A549 (cell line): ENCODE data around the gene MLPH. TPM values are rescaled to one million over a fixed set of nuclear protein-coding genes. Genes with fewer than 3 reads are reported as not detected.

ENCODE experiments used
- ATOH8 ChIP-seq: fragments of 250-450 bp; sonication (Bioruptor Pico); IDR thresholded peaks from 2 replicates; pipeline ENCODE4 v1.5.0; 2020; ENCODE audit warnings: low read depth, mild to moderate bottlenecking, moderate library complexity
- BCL3 ChIP-seq: fragments of >200 bp; sonication (Bioruptor Twin); formaldehyde crosslinking; IDR thresholded peaks from 3 replicates; pipeline ENCODE4 v1.6.1; 2016
- BHLHE40 ChIP-seq: IDR thresholded peaks from 2 replicates; pipeline ENCODE4 v1.6.1; 2012; ENCODE audit warnings: low read depth, low read length, inconsistent platforms
- CTCF ChIP-seq: fragments of >200 bp; sonication (Bioruptor Twin); formaldehyde crosslinking; IDR thresholded peaks from 3 replicates; pipeline ENCODE4 v1.5.1; 2016
- EHF ChIP-seq: fragments of 250-450 bp; sonication (Bioruptor Pico); IDR thresholded peaks from 2 replicates; pipeline ENCODE4 v1.5.0; 2020; ENCODE audit warnings: mild to moderate bottlenecking
- ESRRA ChIP-seq: fragments of 150-350 bp; IDR thresholded peaks from 2 replicates; pipeline ENCODE4 v1.6.1; 2014; ENCODE audit warnings: mild to moderate bottlenecking, low read length, borderline replicate concordance
- FOXS1 ChIP-seq: fragments of 250-450 bp; sonication (Bioruptor Pico); IDR thresholded peaks from 2 replicates; pipeline ENCODE4 v1.5.0; 2020; ENCODE audit warnings: mild to moderate bottlenecking, moderate library complexity
- GATA3 ChIP-seq: IDR thresholded peaks from 2 replicates; pipeline ENCODE4 v1.6.1; 2012; ENCODE audit warnings: borderline replicate concordance
- HOXA7 ChIP-seq: fragments of 250-450 bp; sonication (Bioruptor Pico); IDR thresholded peaks from 2 replicates; pipeline ENCODE4 v1.5.0; 2020; ENCODE audit warnings: mild to moderate bottlenecking, moderate library complexity
- HOXB13 ChIP-seq: fragments of 250-450 bp; sonication (Bioruptor Pico); IDR thresholded peaks from 2 replicates; pipeline ENCODE4 v1.5.0; 2020; ENCODE audit warnings: low read depth, mild to moderate bottlenecking, moderate library complexity
- JUN ChIP-seq, 2 experiments: fragments of >200 bp; sonication (Bioruptor Twin); formaldehyde crosslinking; IDR thresholded peaks; 2 replicates in 1 of 2; 3 replicates in 1 of 2; pipeline ENCODE4 v1.6.1; 2016 to 2017
- JUNB ChIP-seq: fragments of >200 bp; sonication (Bioruptor Twin); formaldehyde crosslinking; IDR thresholded peaks from 2 replicates; pipeline ENCODE4 v1.6.1; 2016
- KDM1A ChIP-seq: fragments of 200-600 bp; sonication (generic); IDR thresholded peaks from 2 replicates; pipeline ENCODE4 v1.6.1; 2016; ENCODE audit warnings: low read depth, mild to moderate bottlenecking
- MAFK ChIP-seq: fragments of 450-650 bp; IDR thresholded peaks from 2 replicates; pipeline ENCODE4 v1.6.1; 2014; ENCODE audit not compliant: partially characterized antibody
- MAX ChIP-seq: IDR thresholded peaks from 2 replicates; pipeline ENCODE4 v1.6.1; 2012
- MAZ ChIP-seq: fragments of 150-350 bp; IDR thresholded peaks from 2 replicates; pipeline ENCODE4 v1.6.1; 2014; ENCODE audit warnings: antibody characterized with exemption, low read depth, low read length, borderline replicate concordance
- NR3C1 ChIP-seq: fragments of >200 bp; sonication (Bioruptor Twin); formaldehyde crosslinking; IDR thresholded peaks from 3 replicates; pipeline ENCODE4 v1.6.1; 2017
- PBX3 ChIP-seq: IDR thresholded peaks from 2 replicates; pipeline ENCODE4 v1.6.1; 2012
- PHF8 ChIP-seq: fragments of 200-600 bp; sonication (generic); IDR thresholded peaks from 2 replicates; pipeline ENCODE4 v1.6.1; 2016; ENCODE audit warnings: low read depth, mild to moderate bottlenecking, antibody characterized with exemption, moderate library complexity, borderline replicate concordance
- POLR2A ChIP-seq: IDR thresholded peaks from 2 replicates; pipeline ENCODE4 v1.6.1; 2012; ENCODE audit warnings: mild to moderate bottlenecking, low read length
- POLR2AphosphoS2 ChIP-seq: conservative IDR thresholded peaks from 2 replicates; pipeline ENCODE4 v1.6.1; 2012; ENCODE audit warnings: low read length, improper control_type of control experiment, inconsistent platforms
- RAD21 ChIP-seq, 2 experiments: fragments of >200 bp in 1 of 2; sonication (Bioruptor Twin) in 1 of 2; formaldehyde crosslinking in 1 of 2; IDR thresholded peaks in 1 of 2; conservative IDR thresholded peaks in 1 of 2; 2 replicates in 1 of 2; 3 replicates in 1 of 2; pipeline ENCODE4 v1.6.1; 2012 to 2018; ENCODE audit warnings: inconsistent platforms in 1 of 2
- RARB ChIP-seq: fragments of 250-450 bp; sonication (Bioruptor Pico); IDR thresholded peaks from 2 replicates; pipeline ENCODE4 v1.8.0; 2021; ENCODE audit warnings: mild to moderate bottlenecking, moderate library complexity
- RCOR1 ChIP-seq: fragments of 150-350 bp; IDR thresholded peaks from 2 replicates; pipeline ENCODE4 v1.6.1; 2014; ENCODE audit warnings: antibody characterized with exemption, low read length, low read depth
- REST ChIP-seq: fragments of 200-600 bp; sonication (generic); IDR thresholded peaks from 2 replicates; pipeline ENCODE4 v1.6.1; 2016; ENCODE audit warnings: antibody characterized with exemption, mild to moderate bottlenecking, moderate library complexity
- RFX5 ChIP-seq: fragments of 450-650 bp; IDR thresholded peaks from 2 replicates; pipeline ENCODE4 v1.7.1; 2014; ENCODE audit warnings: antibody characterized with exemption, mild to moderate bottlenecking, moderate library complexity
- RNF2 ChIP-seq: fragments of 200-600 bp; sonication (generic); IDR thresholded peaks from 2 replicates; pipeline ENCODE4 v1.6.1; 2016; ENCODE audit warnings: low read depth, mild to moderate bottlenecking, antibody characterized with exemption, moderate library complexity, borderline replicate concordance
- SMC3 ChIP-seq: fragments of >200 bp; sonication (Bioruptor Twin); formaldehyde crosslinking; IDR thresholded peaks from 3 replicates; pipeline ENCODE4 v1.6.1; 2018; ENCODE audit warnings: inconsistent platforms
- TP53 ChIP-seq: fragments of 250-450 bp; sonication (Bioruptor Pico); IDR thresholded peaks from 2 replicates; pipeline ENCODE4 v1.5.0; 2021; ENCODE audit warnings: mild to moderate bottlenecking, moderate library complexity
- USF2 ChIP-seq: fragments of 450-650 bp; IDR thresholded peaks from 2 replicates; pipeline ENCODE4 v1.6.1; 2014; ENCODE audit warnings: antibody characterized with exemption
- ZC3H11A ChIP-seq: fragments of 450-650 bp; IDR thresholded peaks from 2 replicates; pipeline ENCODE4 v1.6.1; 2014; ENCODE audit warnings: antibody characterized with exemption, mild to moderate bottlenecking
- ZFP36 ChIP-seq: fragments of 450-650 bp; IDR thresholded peaks from 2 replicates; pipeline ENCODE4 v1.6.1; 2014; ENCODE audit warnings: borderline replicate concordance; ENCODE audit not compliant: partially characterized antibody
- ZNF302 ChIP-seq: fragments of 250-450 bp; sonication (Bioruptor Pico); IDR thresholded peaks from 2 replicates; pipeline ENCODE4 v1.9.0; 2021; ENCODE audit warnings: inconsistent platforms, mild to moderate bottlenecking, moderate library complexity
- polyA plus RNA-seq, 4 experiments: library from polyadenylated mRNA; depleted of rRNA in 3 of 4; stranded (reverse); fragments of >200 nt; fragmentation: RNase III in 1 of 4; extraction: RNeasy Plus Mini Kit Qiagen cat#74134 plus additional on column Dnase treatment in 1 of 4; gene quantifications; 2 replicates in 3 of 4; 3 replicates in 1 of 4; pipeline ENCODE4 v1.2.3, GENCODE V29; 2011 to 2017

Gene MLPH
- polyA plus RNA-seq, 2 of the 4 experiments (the other 2 are of a cell fraction): 218 to 350 TPM

GRCh38 chr2:237512774-237513466, 25.9 kb downstream of the MLPH start (continued):
- TF ChIP-seq ATOH8 (no peak), USF2 (no peak), RCOR1 (no peak), RAD21 (conservative IDR thresholded peaks at IDR 0.05 in 1 of 2, IDR thresholded peaks at IDR 0.05 in 1 of 2) (peak; percentile 82 to 83), JUNB (no peak), RARB (CRISPR knock-in tag) (no peak), ESRRA (no peak), BHLHE40 (no peak), MAFK (no peak), RNF2 (no peak), BCL3 (no peak), ZFP36 (no peak), REST (no peak), HOXA7 (no peak), FOXS1 (CRISPR knock-in tag) (no peak), PHF8 (no peak), CTCF (peak; percentile 96), TP53 (CRISPR knock-in tag) (no peak), JUN (IDR thresholded peaks at IDR 0.05) (peak in 1 of 2 experiments; percentile 30; a peak in 1 of 5 replicates), POLR2A (no peak), NR3C1 (no peak), MAX (peak; percentile 39; the same call in 1 of the 2 replicates), EHF (CRISPR knock-in tag) (no peak), KDM1A (no peak), HOXB13 (CRISPR knock-in tag) (0 out of 2 replicates have a peak, but pooled peaks have one; percentile 19), ZC3H11A (no peak), RFX5 (no peak), PBX3 (peak; percentile 65), SMC3 (peak; percentile 88), ZNF302 (CRISPR knock-in tag) (no peak), POLR2AphosphoS2 (no peak), GATA3 (peak; percentile 13; the same call in 1 of the 2 replicates), MAZ (no peak)
